ENCODE data around the gene PRTN3.

DNA sequence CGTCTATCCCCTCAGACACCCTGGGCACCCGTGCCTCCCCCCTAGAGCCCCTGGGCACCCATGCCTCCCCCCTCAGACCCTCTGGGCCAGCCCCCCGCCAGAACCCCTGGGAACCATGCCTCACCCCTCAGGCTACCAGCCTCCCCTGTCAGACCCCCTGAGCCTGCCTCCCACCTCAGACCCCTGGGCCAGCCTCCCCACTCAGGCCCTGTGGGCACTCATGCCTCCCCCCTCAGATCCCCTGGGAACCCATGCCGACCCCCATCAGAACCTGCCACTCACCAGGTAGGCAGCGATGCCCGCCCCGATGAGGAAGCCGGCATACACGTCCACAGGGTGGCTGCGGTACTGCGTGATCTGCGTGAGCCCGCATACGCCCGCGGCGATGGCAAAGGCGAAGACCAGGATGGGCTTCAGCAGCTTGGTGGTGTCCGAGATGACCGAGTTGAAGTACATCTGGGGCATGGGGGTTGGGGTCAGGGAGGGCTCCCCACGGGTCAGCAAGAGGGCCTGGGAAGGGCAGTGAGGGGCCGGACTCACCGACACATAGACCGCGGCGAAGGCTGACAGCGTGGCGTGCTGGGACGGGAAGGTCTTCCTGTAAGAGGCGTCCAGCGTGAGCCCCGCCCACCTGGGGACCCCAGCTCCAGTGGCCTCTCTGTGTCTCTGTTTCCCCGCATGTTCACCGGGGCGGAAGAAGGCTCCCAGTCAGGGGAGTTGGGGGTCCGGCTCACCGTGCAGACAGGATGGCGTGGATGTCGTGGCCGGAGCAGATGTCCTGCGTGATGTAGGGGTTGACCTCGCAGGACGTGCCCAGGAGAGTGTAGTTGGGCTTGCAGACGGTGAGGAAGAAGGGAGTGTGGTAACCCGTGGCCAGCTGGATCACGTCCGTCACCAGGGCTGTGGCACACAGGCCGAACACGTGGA, 26.4 kb upstream of the PRTN3 start:
- TF ChIP-seq EZH2 (IDR thresholded peaks at IDR 0.05; ENCODE audit: low read length), result no peak
- TF ChIP-seq, protein P1, sequence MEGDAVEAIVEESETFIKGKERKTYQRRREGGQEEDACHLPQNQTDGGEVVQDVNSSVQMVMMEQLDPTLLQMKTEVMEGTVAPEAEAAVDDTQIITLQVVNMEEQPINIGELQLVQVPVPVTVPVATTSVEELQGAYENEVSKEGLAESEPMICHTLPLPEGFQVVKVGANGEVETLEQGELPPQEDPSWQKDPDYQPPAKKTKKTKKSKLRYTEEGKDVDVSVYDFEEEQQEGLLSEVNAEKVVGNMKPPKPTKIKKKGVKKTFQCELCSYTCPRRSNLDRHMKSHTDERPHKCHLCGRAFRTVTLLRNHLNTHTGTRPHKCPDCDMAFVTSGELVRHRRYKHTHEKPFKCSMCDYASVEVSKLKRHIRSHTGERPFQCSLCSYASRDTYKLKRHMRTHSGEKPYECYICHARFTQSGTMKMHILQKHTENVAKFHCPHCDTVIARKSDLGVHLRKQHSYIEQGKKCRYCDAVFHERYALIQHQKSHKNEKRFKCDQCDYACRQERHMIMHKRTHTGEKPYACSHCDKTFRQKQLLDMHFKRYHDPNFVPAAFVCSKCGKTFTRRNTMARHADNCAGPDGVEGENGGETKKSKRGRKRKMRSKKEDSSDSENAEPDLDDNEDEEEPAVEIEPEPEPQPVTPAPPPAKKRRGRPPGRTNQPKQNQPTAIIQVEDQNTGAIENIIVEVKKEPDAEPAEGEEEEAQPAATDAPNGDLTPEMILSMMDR (optimal IDR thresholded peaks at IDR 0.05 in 1 of 3, IDR thresholded peaks at IDR 0.05 in 1 of 3, conservative IDR thresholded peaks at IDR 0.05 in 1 of 3; ENCODE audit: extremely low read depth in 1 of 3, insufficient read depth in 2 of 3, low read length in 3 of 3), result no peak
